DMS153 treated with DMSO at 0.1 percent for 48 hours (cell line): Measurements from ENCODE around the gene IFTAP.
"Not testable (repeated sequence)": the region's sequence is repeated elsewhere in the genome, so short reads cannot be mapped to it uniquely, and the experiment has no call there.

Experiments used
- DNase-seq: peaks from one replicate; lab custom pipeline; 2025; ENCODE audit not compliant: unreplicated experiment; lab: John Stamatoyannopoulos, UW

IFTAP gene

GRCh38 chr11:36635066-36635862 is 41.0 kb downstream of the IFTAP start:
- no peak for DNase-seq

- no peak for DNase-seq
These were observed 44.3 kb downstream of the IFTAP start for GRCh38 chr11:36638556-36638955.

GRCh38 chr11:36657610-36658267 is 63.4 kb downstream of the IFTAP start:
- no peak for DNase-seq

- not testable (repeated sequence) for DNase-seq
These were observed 67.1 kb downstream of the IFTAP start for GRCh38 chr11:36661359-36661758.

GRCh38 chr11:36672815-36673450 is 78.6 kb downstream of the IFTAP start:
- peak; percentile 1 for DNase-seq

GRCh38 chr11:36679547-36679946 is 85.2 kb downstream of the IFTAP start:
- DNase-seq, result not testable (repeated sequence)

- DNase-seq, result no peak
These were observed 89.5 kb downstream of the IFTAP start for GRCh38 chr11:36683818-36684217.

GRCh38 chr11:36684840-36685801 is 90.8 kb downstream of the IFTAP start:
- no peak for DNase-seq

- DNase-seq, result no peak
These were observed 93.8 kb downstream of the IFTAP start for GRCh38 chr11:36688132-36688531.

- DNase-seq, result no peak
These were observed 94.4 kb downstream of the IFTAP start for GRCh38 chr11:36688571-36689291.

GRCh38 chr11:36689442-36689841 is 95.1 kb downstream of the IFTAP start:
- DNase-seq, result no peak

GRCh38 chr11:36692704-36693103 is 98.4 kb downstream of the IFTAP start:
- DNase-seq, result no peak

- no peak for DNase-seq
These were observed 99.0 kb downstream of the IFTAP start for GRCh38 chr11:36693139-36693843.

GRCh38 chr11:36695111-36695510 is 100.8 kb downstream of the IFTAP start:
- DNase-seq, result no peak

- DNase-seq, result no peak
These were observed 101.3 kb downstream of the IFTAP start for GRCh38 chr11:36695571-36695970.

- DNase-seq, result no peak
These were observed 102.2 kb downstream of the IFTAP start for GRCh38 chr11:36696550-36696949.

GRCh38 chr11:36699271-36699670 is 105.0 kb downstream of the IFTAP start:
- peak; percentile 1 for DNase-seq

GRCh38 chr11:36700246-36700645 is 105.9 kb downstream of the IFTAP start:
- no peak for DNase-seq

- DNase-seq, result peak; percentile 49
These were observed 108.2 kb downstream of the IFTAP start for GRCh38 chr11:36702330-36703054.
